ENCODE results near the gene NGEF. TPM values are rescaled to one million over a fixed set of nuclear protein-coding genes. Genes with fewer than 3 reads are reported as not detected.

NGEF gene
- polyA plus RNA-seq, 3 donors: not detected

DNA sequence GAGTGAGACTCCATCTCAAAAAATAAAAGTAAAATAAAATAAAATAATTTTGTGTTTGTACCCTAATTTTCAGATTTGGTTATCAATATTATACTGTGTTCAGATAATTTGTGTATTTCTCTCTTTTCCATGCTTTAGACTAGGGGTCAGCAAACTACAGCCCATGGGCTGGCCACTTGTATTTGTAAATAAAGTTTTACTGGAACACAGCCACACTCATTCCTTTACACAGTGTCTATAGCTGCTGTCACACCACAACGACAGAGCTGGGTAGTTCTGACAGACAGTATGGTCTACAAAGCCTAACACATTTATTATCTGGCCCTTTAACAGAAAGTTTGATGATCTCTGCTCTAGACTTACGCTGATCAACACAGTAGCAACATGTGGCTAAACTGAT, 99.2 kb downstream of the NGEF start:
- no peaks in the 10 kb centered on the region for H3K4me1 ChIP-seq (ENCODE audit: control insufficient read depth in 1 of 2, insufficient read depth in 2 of 2, low read length in 2 of 2)
- Mint-ChIP-seq H3K4me1 (no peaks in the 10 kb centered on the region), H3K4me3 (no peak overlapping the region), H3K27me3 (ENCODE audit: low read depth in 3 of 3) (peaks cover 22 to 42% (median 31%) of the 10 kb centered on the region in 3 donors), H3K36me3 (no peaks in the 10 kb centered on the region), H3K27ac (no peak overlapping the region), H3K9me3 (peaks cover 0 to 20% (median 17%) of the 10 kb centered on the region in 7 donors)
- no peak overlapping the region for H3K4me3 ChIP-seq (replicated peaks in 1 of 3; ENCODE audit: low read depth in 2 of 3, low read length in 3 of 3)
- H3K9ac ChIP-seq (ENCODE audit: insufficient read depth, low read length, poor library complexity, severe bottlenecking): no peak overlapping the region
- WGBS (ENCODE audit: insufficient coverage): no CpG with 5 or more reads among the region's 2 CpGs
- H4K20me1 ChIP-seq (ENCODE audit: insufficient read depth, low read length): no peaks in the 10 kb centered on the region
- TF ChIP-seq, protein P1, sequence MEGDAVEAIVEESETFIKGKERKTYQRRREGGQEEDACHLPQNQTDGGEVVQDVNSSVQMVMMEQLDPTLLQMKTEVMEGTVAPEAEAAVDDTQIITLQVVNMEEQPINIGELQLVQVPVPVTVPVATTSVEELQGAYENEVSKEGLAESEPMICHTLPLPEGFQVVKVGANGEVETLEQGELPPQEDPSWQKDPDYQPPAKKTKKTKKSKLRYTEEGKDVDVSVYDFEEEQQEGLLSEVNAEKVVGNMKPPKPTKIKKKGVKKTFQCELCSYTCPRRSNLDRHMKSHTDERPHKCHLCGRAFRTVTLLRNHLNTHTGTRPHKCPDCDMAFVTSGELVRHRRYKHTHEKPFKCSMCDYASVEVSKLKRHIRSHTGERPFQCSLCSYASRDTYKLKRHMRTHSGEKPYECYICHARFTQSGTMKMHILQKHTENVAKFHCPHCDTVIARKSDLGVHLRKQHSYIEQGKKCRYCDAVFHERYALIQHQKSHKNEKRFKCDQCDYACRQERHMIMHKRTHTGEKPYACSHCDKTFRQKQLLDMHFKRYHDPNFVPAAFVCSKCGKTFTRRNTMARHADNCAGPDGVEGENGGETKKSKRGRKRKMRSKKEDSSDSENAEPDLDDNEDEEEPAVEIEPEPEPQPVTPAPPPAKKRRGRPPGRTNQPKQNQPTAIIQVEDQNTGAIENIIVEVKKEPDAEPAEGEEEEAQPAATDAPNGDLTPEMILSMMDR (IDR thresholded peaks at IDR 0.05): no peak
- no peak overlapping the region for H3K27ac ChIP-seq (ENCODE audit: low read depth in 1 of 2, low read length in 2 of 2)
- peaks cover 0 to 8% of the 10 kb centered on the region in 2 donors for H3K9me3 ChIP-seq (replicated peaks in 1 of 2; ENCODE audit: control insufficient read depth in 1 of 2, insufficient read depth in 1 of 2, low read length in 2 of 2)
- H3K4me2 ChIP-seq (replicated peaks; ENCODE audit: extremely low read depth, low read length, poor library complexity, severe bottlenecking): no peak overlapping the region
- H3K36me3 ChIP-seq (replicated peaks in 1 of 2; ENCODE audit: control insufficient read depth in 1 of 2, insufficient read depth in 2 of 2, low read length in 2 of 2): no peaks in the 10 kb centered on the region
- peaks cover 16 to 19% of the 10 kb centered on the region in 2 donors for H3K27me3 ChIP-seq (ENCODE audit: control insufficient read depth in 2 of 2, insufficient read depth in 2 of 2, low read length in 2 of 2)
- DNase-seq: no peak
- intact Hi-C loops (cut with micrococcal nuclease): no loop called here
- H3K79me2 ChIP-seq (ENCODE audit: insufficient read depth, low read length): no peaks in the 10 kb centered on the region
- H2AFZ ChIP-seq (ENCODE audit: insufficient read depth, low read depth, low read length, poor library complexity, severe bottlenecking): no peak overlapping the region

DNA sequence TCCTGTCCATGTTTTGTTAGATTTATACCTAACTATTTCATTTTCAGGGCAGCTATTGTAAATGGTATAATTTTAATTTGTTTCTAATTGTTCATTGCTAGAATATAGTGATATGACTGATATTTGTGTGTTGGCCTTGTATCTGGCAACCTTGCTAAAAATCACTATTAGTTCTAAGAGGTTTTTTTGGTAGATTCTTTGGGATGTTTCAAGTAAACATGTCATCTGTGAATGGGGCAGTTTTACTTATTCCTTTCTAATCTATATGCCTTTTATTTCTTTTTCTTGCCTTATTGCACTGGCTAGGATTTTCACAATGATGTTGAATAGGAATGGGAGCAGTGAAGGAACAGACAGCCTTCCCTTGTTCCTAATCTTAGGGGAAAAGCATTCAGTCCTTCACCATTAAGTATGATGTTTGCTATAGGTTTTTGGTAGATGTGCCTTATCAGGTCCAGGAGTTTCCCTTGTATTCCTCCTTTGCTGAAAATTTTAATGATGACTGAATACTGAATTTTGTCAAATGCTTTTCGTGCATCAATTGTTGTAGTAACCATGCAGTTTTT, 101.3 kb downstream of the NGEF start:
- Histone ChIP-seq H3K79me2 (ENCODE audit: insufficient read depth, low read length) (no peaks in the 10 kb centered on the region), H4K20me1 (ENCODE audit: insufficient read depth, low read length) (no peaks in the 10 kb centered on the region), H3K27ac (ENCODE audit: low read depth in 1 of 2, low read length in 2 of 2) (no peak overlapping the region), H3K4me2 (replicated peaks; ENCODE audit: extremely low read depth, low read length, poor library complexity, severe bottlenecking) (no peak overlapping the region), H3K4me1 (ENCODE audit: control insufficient read depth in 1 of 2, insufficient read depth in 2 of 2, low read length in 2 of 2) (no peaks in the 10 kb centered on the region), H3K9ac (ENCODE audit: insufficient read depth, low read length, poor library complexity, severe bottlenecking) (no peak overlapping the region), H3K36me3 (replicated peaks in 1 of 2; ENCODE audit: control insufficient read depth in 1 of 2, insufficient read depth in 2 of 2, low read length in 2 of 2) (no peaks in the 10 kb centered on the region), H2AFZ (ENCODE audit: insufficient read depth, low read depth, low read length, poor library complexity, severe bottlenecking) (no peak overlapping the region), H3K4me3 (replicated peaks in 1 of 3; ENCODE audit: low read depth in 2 of 3, low read length in 3 of 3) (no peak overlapping the region), H3K27me3 (ENCODE audit: control insufficient read depth in 2 of 2, insufficient read depth in 2 of 2, low read length in 2 of 2) (peaks cover 16 to 22% of the 10 kb centered on the region in 2 donors), H3K9me3 (replicated peaks in 1 of 2; ENCODE audit: control insufficient read depth in 1 of 2, insufficient read depth in 1 of 2, low read length in 2 of 2) (peaks cover 0 to 8% of the 10 kb centered on the region in 2 donors)
- no peak overlapping the region for H3K4me3 Mint-ChIP-seq
- H3K27me3 Mint-ChIP-seq (ENCODE audit: low read depth in 3 of 3): peaks cover 25 to 34% (median 26%) of the 10 kb centered on the region in 3 donors
- H3K9me3 Mint-ChIP-seq: peaks cover 0 to 20% (median 17%) of the 10 kb centered on the region in 7 donors
- TF ChIP-seq, protein P1 (IDR thresholded peaks at IDR 0.05): no peak
- no peak overlapping the region for H3K27ac Mint-ChIP-seq
- intact Hi-C loops (cut with micrococcal nuclease): no loop called here
- H3K4me1 Mint-ChIP-seq: no peaks in the 10 kb centered on the region
- H3K36me3 Mint-ChIP-seq: no peaks in the 10 kb centered on the region
- WGBS (ENCODE audit: insufficient coverage): no CpG with 5 or more reads among the region's 1 CpG
- DNase-seq: no peak

Measured in CD14-positive monocyte (primary cell).